ENCODE results near the gene OR2B2.

- no peak for TF ChIP-seq POLR2A (IDR thresholded peaks at IDR 0.05)
- no peak for TF ChIP-seq CTCF (IDR thresholded peaks at IDR 0.05)
Measured at GRCh38 chr6:27956941-27957340, 44.7 kb upstream of the OR2B2 start, which contains the start of gene OR2B6.

Data from body of pancreas (tissue), 4 donors.